Dermis microvascular lymphatic vessel endothelial cell (primary cell): ENCODE measurements around the gene AKT3. TPM values are rescaled to one million over a fixed set of nuclear protein-coding genes. Genes with fewer than 3 reads are reported as not detected.

ENCODE experiments used
- DNase-seq, 2 donors: peaks; one replicate each; pipeline versions ENCODE4 v3.0.0 to v3.0.0-alpha.2; 2010; ENCODE audit warnings: low read depth in 2 of 2
- total RNA-seq: library from RNA; depleted of rRNA; stranded (reverse); fragments of >200 nt; gene quantifications from 2 replicates; pipeline ENCODE4 v1.2.1, GENCODE V29; 2014

Gene AKT3
- total RNA-seq, 1 donor from 2014 or later = 44.2 TPM

GRCh38 chr1:243558576-243558975 lies 291.5 kb downstream of the AKT3 start:
- no peak for DNase-seq

- DNase-seq = no peak
Observed at GRCh38 chr1:243557866-243558265, 292.2 kb downstream of the AKT3 start.

- no peak for DNase-seq
Observed at GRCh38 chr1:243554686-243555085, 295.4 kb downstream of the AKT3 start.

GRCh38 chr1:243553090-243553489 lies 297.0 kb downstream of the AKT3 start:
- no peak for DNase-seq

- no peak for DNase-seq
Observed at GRCh38 chr1:243550276-243550675, 299.8 kb downstream of the AKT3 start.

- DNase-seq = no peak
Observed at GRCh38 chr1:243549791-243550190, 300.3 kb downstream of the AKT3 start.

- no peak for DNase-seq
Observed at GRCh38 chr1:243549108-243549507, 300.9 kb downstream of the AKT3 start.

- DNase-seq = no peak
Observed at GRCh38 chr1:243548516-243548915, 301.5 kb downstream of the AKT3 start.

GRCh38 chr1:243547891-243548290 lies 302.2 kb downstream of the AKT3 start:
- DNase-seq = no peak

GRCh38 chr1:243546457-243546856 lies 303.6 kb downstream of the AKT3 start:
- no peak for DNase-seq

- no peak for DNase-seq
Observed at GRCh38 chr1:243543501-243543900, 306.5 kb downstream of the AKT3 start.

- DNase-seq = peak in 1 of 2 donors; percentile 6
Observed at GRCh38 chr1:243542739-243543415, 307.2 kb downstream of the AKT3 start.

GRCh38 chr1:243539636-243540035 lies 310.4 kb downstream of the AKT3 start:
- DNase-seq = no peak

GRCh38 chr1:243535014-243535413 lies 315.0 kb downstream of the AKT3 start:
- DNase-seq = no peak

- DNase-seq = no peak
Observed at GRCh38 chr1:243529512-243529911, 320.5 kb downstream of the AKT3 start.

GRCh38 chr1:243528459-243529121 lies 321.5 kb downstream of the AKT3 start:
- no peak for DNase-seq

- DNase-seq = no peak
Observed at GRCh38 chr1:243526180-243526579, 323.9 kb downstream of the AKT3 start.

GRCh38 chr1:243525085-243525487 lies 325.0 kb downstream of the AKT3 start:
- DNase-seq = peak; percentile 76 to 87

GRCh38 chr1:243523766-243524165 lies 326.3 kb downstream of the AKT3 start:
- DNase-seq = no peak

- DNase-seq = no peak
Observed at GRCh38 chr1:243520831-243521230, 329.2 kb downstream of the AKT3 start.

GRCh38 chr1:243514927-243515326 lies 335.1 kb downstream of the AKT3 start:
- DNase-seq = no peak

- no peak for DNase-seq
Observed at GRCh38 chr1:243513726-243514491, 336.1 kb downstream of the AKT3 start.

GRCh38 chr1:243510928-243511327 lies 339.1 kb downstream of the AKT3 start:
- no peak for DNase-seq
